Tongue (tissue), 2 donors: ENCODE measurements around the gene CRYBB1. TPM values are rescaled to one million over a fixed set of nuclear protein-coding genes. Genes with fewer than 3 reads are reported as not detected.

Experiments
- DNase-seq: peaks from one replicate; pipeline ENCODE4 v3.0.0-alpha.2; 2015
- total RNA-seq: library from RNA; depleted of rRNA; stranded (reverse); fragments of >200 nt; gene quantifications from one replicate; pipeline ENCODE4 v1.2.3, GENCODE V29; 2014

CRYBB1 gene
- total RNA-seq, 1 donor from 2014 or later, result not detected

GRCh38 chr22:26576026-26576680, 41.7 kb downstream of the CRYBB1 start:
- DNase-seq, result no peak

- no peak for DNase-seq
These were observed 43.7 kb downstream of the CRYBB1 start for GRCh38 chr22:26574001-26574723.

- no peak for DNase-seq
These were observed 44.7 kb downstream of the CRYBB1 start for GRCh38 chr22:26573026-26573662.

- DNase-seq, result no peak
These were observed 46.8 kb downstream of the CRYBB1 start for GRCh38 chr22:26570864-26571525.

GRCh38 chr22:26570115-26570514, 47.7 kb downstream of the CRYBB1 start:
- no peak for DNase-seq

- DNase-seq, result peak; percentile 19
These were observed 49.6 kb downstream of the CRYBB1 start for GRCh38 chr22:26568207-26568706.

GRCh38 chr22:26567610-26568009, 50.2 kb downstream of the CRYBB1 start:
- no peak for DNase-seq

- no peak for DNase-seq
These were observed 50.8 kb downstream of the CRYBB1 start for GRCh38 chr22:26566994-26567393.

GRCh38 chr22:26565889-26566288, 51.9 kb downstream of the CRYBB1 start:
- no peak for DNase-seq

- DNase-seq, result no peak
These were observed 52.6 kb downstream of the CRYBB1 start for GRCh38 chr22:26565181-26565580.

- no peak for DNase-seq
These were observed 53.2 kb downstream of the CRYBB1 start for GRCh38 chr22:26564672-26565071.

GRCh38 chr22:26564181-26564580, 53.6 kb downstream of the CRYBB1 start:
- no peak for DNase-seq

GRCh38 chr22:26563022-26563421, 54.8 kb downstream of the CRYBB1 start:
- DNase-seq, result no peak

- DNase-seq, result no peak
These were observed 55.9 kb downstream of the CRYBB1 start for GRCh38 chr22:26561756-26562417.

GRCh38 chr22:26559961-26560575, 57.8 kb downstream of the CRYBB1 start:
- DNase-seq, result no peak

- no peak for DNase-seq
These were observed 59.5 kb downstream of the CRYBB1 start for GRCh38 chr22:26558248-26558895.

GRCh38 chr22:26556904-26557303, 60.9 kb downstream of the CRYBB1 start:
- peak; percentile 13 for DNase-seq

GRCh38 chr22:26555478-26555877, 62.3 kb downstream of the CRYBB1 start:
- no peak for DNase-seq

GRCh38 chr22:26554956-26555355, 62.9 kb downstream of the CRYBB1 start:
- DNase-seq, result no peak

GRCh38 chr22:26553056-26553752, 64.6 kb downstream of the CRYBB1 start:
- DNase-seq, result no peak
